H1 (cell line): ENCODE measurements around the gene KCNS3. TPM values are rescaled to one million over a fixed set of nuclear protein-coding genes. Genes with fewer than 3 reads are reported as not detected.

ENCODE experiments used
- GTF2F1 ChIP-seq: IDR thresholded peaks from 2 replicates; pipeline ENCODE4 v1.6.1; 2012; ENCODE audit warnings: low read depth, low read length, improper control_type of control experiment, borderline replicate concordance
- TAF7 ChIP-seq: optimal IDR thresholded peaks from 2 replicates; pipeline ENCODE3; 2011; ENCODE audit warnings: low read depth, mild to moderate bottlenecking, inconsistent platforms, low read length, moderate library complexity, borderline replicate concordance
- polyA plus RNA-seq, 7 experiments: library from polyadenylated mRNA; depleted of rRNA in 3 of 7; stranded (reverse) in 5 of 7; unstranded in 2 of 7; fragments of >200 nt in 5 of 7; fragments of 200-250 nt in 2 of 7; gene quantifications; 1 replicate in 5 of 7; 2 replicates in 1 of 7; 4 replicates in 1 of 7; pipeline versions ENCODE4 v1.2.1 to v1.2.3, GENCODE V29; 2011 to 2013; ENCODE audit warnings: missing spikeins in 2 of 7, mixed read lengths in 2 of 7
- total RNA-seq: library from RNA; stranded (reverse); fragmentation: NEBNext Ultra II Directional; extraction: Animal tissue kit (Norgen Biotek cat#: 25700); gene quantifications from 2 replicates; pipeline ENCODE4 v1.2.1, GENCODE V29; 2021

The KCNS3 gene
- total and polyA plus RNA-seq, 2 of the 8 experiments (the other 6 are each of a cell fraction or from before 2014, with no cell fraction given) = 22.7 to 23.0 TPM

DNA sequence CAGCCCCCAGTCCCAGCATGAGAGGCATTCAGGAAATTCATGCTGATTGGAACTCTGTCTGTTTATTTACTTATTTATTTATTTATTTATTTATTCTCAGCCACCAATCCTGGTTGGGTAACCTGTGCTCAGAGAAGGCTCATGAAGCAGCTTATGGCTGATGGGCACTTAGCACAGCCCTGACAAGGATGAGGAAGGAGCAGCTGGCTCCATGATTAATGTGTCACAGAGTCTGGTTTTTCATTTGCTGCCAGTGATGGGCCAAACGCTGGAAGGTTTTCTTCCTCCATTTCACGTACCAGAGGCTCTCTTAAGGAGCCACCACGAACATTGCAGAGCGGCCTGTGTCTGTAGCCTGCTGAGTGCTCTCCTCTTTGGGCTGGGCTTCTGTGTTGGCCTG is 28.3 kb upstream of the KCNS3 start (continued):
- TF ChIP-seq TAF7 (no peak), GTF2F1 (no peak)
- TF ChIP-seq, all 59 proteins: peak for 0
